Activated T-helper 1 cell treated with anti-CD3 and anti-CD28 coated beads, Interleukin-12 subunit alpha, Interleukin-12 subunit beta, Interleukin-2, Interleukin-4 antibody, amounts not matched to agents 30 ng/mL and 10 ng/mL and 1 ng/mL, durations not matched to agents 14 hours and 24 hours and 36 hours (primary cell): ENCODE measurements around the gene CT47A7. TPM values are rescaled to one million over a fixed set of nuclear protein-coding genes. Genes with fewer than 3 reads are reported as not detected.
"Not testable (repeated sequence)": the region's sequence is repeated elsewhere in the genome, so short reads cannot be mapped to it uniquely, and the experiment has no call there.

ENCODE experiments used
- DNase-seq: peaks from one replicate; pipeline ENCODE4 v3.0.0; 2021; ENCODE audit warnings: low spot score
- H3K27ac Mint-ChIP-seq: one replicate; pipeline ENCODE4 v1.8.0; 2021; ENCODE audit warnings: mild to moderate bottlenecking, mixed read lengths
- H3K27me3 Mint-ChIP-seq: one replicate; pipeline ENCODE4 v1.8.0; 2022; ENCODE audit warnings: mild to moderate bottlenecking, moderate library complexity, mixed read lengths; ENCODE audit not compliant: insufficient read depth
- H3K36me3 Mint-ChIP-seq: one replicate; pipeline ENCODE4 v1.8.0; 2021; ENCODE audit warnings: low read depth, mixed read lengths
- H3K4me1 Mint-ChIP-seq: one replicate; pipeline ENCODE4 v1.8.0; 2021; ENCODE audit warnings: low read depth, mixed read lengths
- H3K4me3 Mint-ChIP-seq: one replicate; pipeline ENCODE4 v1.8.0; 2021; ENCODE audit warnings: mild to moderate bottlenecking, moderate library complexity, mixed read lengths
- H3K9me3 Mint-ChIP-seq: one replicate; pipeline ENCODE4 v1.8.0; 2021; ENCODE audit warnings: mixed read lengths
- intact Hi-C: fragments of 100-400 bp; cut with micrococcal nuclease; formaldehyde crosslinking; loops from one replicate; pipeline ENCODE4 v1.15.1; 2024
- total RNA-seq: library from RNA; stranded (reverse); gene quantifications from 2 replicates; pipeline ENCODE4 v1.2.3, GENCODE V29; 2022

The CT47A7 gene
- total RNA-seq: not detected in 2 replicates

- H3K4me3 Mint-ChIP-seq, intact Hi-C loops, DNase-seq, H3K27me3 Mint-ChIP-seq, H3K9me3 Mint-ChIP-seq, H3K27ac Mint-ChIP-seq, H3K36me3 Mint-ChIP-seq, H3K4me1 Mint-ChIP-seq: not testable (repeated sequence)
These were observed at the start of gene CT47A7 for GRCh38 chrX:120956500-120956899. Gene CT47A7 (minus strand): TSS chrX:120956600. CDS start chrX:120956345, 255 bp downstream.

GRCh38 chrX:121000589-121000988, 44.2 kb upstream of the CT47A7 start:
- Mint-ChIP-seq H3K4me3 (no peak overlapping the region), H3K9me3 (no peaks in the 10 kb centered on the region), H3K36me3 (no peaks in the 10 kb centered on the region), H3K4me1 (no peaks in the 10 kb centered on the region), H3K27ac (no peak overlapping the region), H3K27me3 (no peaks in the 10 kb centered on the region)
- intact Hi-C loops: loop anchor here (1.0 kb wide), 2 partner anchors 209 to 579 kb away; no protein-coding TSS in a partner anchor
- no peak for DNase-seq

DNA sequence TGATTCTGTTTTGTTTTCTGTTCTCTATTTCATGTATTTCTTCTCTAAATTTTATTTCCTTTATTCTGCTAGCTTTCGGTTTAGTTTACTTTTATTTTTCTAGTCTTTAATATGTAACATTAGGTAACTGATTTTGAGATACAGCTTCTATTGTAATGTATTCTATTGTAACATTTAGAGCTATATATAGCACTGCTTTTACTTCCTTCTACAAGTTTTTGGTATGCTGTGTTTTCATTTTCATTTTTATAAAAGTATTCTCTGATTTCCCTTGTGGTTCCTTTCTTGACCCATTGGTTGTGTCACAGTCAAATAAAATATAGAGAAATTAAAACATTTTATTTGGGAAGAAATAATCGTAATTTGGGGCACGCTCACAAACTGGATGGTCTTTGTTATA, 43.0 kb upstream of the CT47A7 start:
- Mint-ChIP-seq H3K4me3 (no peak overlapping the region), H3K9me3 (no peaks in the 10 kb centered on the region), H3K27ac (no peak overlapping the region), H3K4me1 (no peaks in the 10 kb centered on the region), H3K27me3 (no peaks in the 10 kb centered on the region), H3K36me3 (no peaks in the 10 kb centered on the region)
- intact Hi-C loops: no loop called here
- DNase-seq: no peak

DNA sequence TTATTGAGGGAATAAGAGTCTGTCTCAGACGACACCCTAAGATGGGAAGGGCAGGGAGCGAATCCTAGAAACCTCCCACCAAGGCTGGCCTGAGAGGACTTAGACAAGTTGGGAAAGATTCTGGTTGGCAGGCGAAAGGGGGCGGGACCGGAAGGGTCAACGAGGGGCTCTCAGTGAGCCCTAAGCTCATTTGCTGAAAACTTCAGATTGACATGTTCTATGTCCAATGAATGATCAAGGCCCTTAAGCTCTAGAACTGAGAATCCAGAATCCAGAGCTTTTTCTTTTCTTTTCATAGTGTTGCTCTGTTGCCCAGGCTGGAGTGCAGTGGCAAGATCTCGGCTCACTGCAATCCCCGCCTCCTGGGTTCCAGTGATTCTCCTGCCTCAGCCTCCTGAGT, 29.3 kb upstream of the CT47A7 start, which contains the start of gene CT47A1:
Gene CT47A1, minus strand, starts transcription at position 101 of the 400 bp plus-strand sequence. CDS start 231 bp downstream, outside the sequence.
- H3K27ac Mint-ChIP-seq: not testable (repeated sequence)

More for the DNA sequence above, 29.3 kb upstream of the CT47A7 start, which contains the start of gene CT47A1:
- intact Hi-C loops, H3K4me3 Mint-ChIP-seq, H3K9me3 Mint-ChIP-seq, H3K36me3 Mint-ChIP-seq, H3K4me1 Mint-ChIP-seq, DNase-seq, H3K27me3 Mint-ChIP-seq: not testable (repeated sequence)

Other genes with a start within 250 kb of the CT47A7 start
- not detected in 2 replicates for gene CT47B1, start 80.7 kb downstream of the CT47A7 start, total RNA-seq
- gene CT47A11, start 19.4 kb downstream of the CT47A7 start, total RNA-seq: not detected in 2 replicates
- gene CT47A10, start 14.6 kb downstream of the CT47A7 start, total RNA-seq: not detected in 2 replicates
- gene CT47A9, start 9.7 kb downstream of the CT47A7 start, total RNA-seq: not detected in 2 replicates
- gene CT47A8, start 4.9 kb downstream of the CT47A7 start, total RNA-seq: not detected in 2 replicates
- not detected in 2 replicates for gene CT47A6, start 4.9 kb upstream of the CT47A7 start, total RNA-seq
- not detected in 2 replicates for gene CT47A5, start 9.7 kb upstream of the CT47A7 start, total RNA-seq
- gene CT47A4, start 14.6 kb upstream of the CT47A7 start, total RNA-seq: not detected in 2 replicates
- gene CT47A3, start 19.5 kb upstream of the CT47A7 start, total RNA-seq: not detected in 2 replicates
- not detected in 2 replicates for gene CT47A2, start 24.3 kb upstream of the CT47A7 start, total RNA-seq
- gene CT47A1, start 29.2 kb upstream of the CT47A7 start, total RNA-seq: not detected in 2 replicates
- 0.67 and 0.71 TPM in 2 replicates for gene GLUD2, start 91.0 kb upstream of the CT47A7 start, total RNA-seq